Neural progenitor cell (in vitro differentiated cells): ENCODE data around the gene UBE2I. TPM values are rescaled to one million over a fixed set of nuclear protein-coding genes. Genes with fewer than 3 reads are reported as not detected.

Source experiments
- DNase-seq: peaks from one replicate; pipeline ENCODE4 v3.0.0-alpha.2; 2016; ENCODE audit warnings: low spot score
- H2AFZ ChIP-seq: fragments of 200-600 bp; sonication (generic); replicated peaks from 2 replicates; pipeline ENCODE4 v1.6.1; 2016; ENCODE audit warnings: antibody characterized with exemption
- H3F3A ChIP-seq: fragments of 200-600 bp; sonication (generic); 2 replicates; pipeline ENCODE4 v1.6.1; 2016; ENCODE audit warnings: antibody characterized with exemption, low read depth
- H3K27ac ChIP-seq: fragments of 200-600 bp; sonication (generic); 2 replicates; pipeline ENCODE4 v1.5.1; 2016; ENCODE audit warnings: mild to moderate bottlenecking
- H3K27me3 ChIP-seq: fragments of 200-600 bp; sonication (generic); 2 replicates; pipeline ENCODE4 v1.6.1; 2016; ENCODE audit warnings: mild to moderate bottlenecking, moderate library complexity
- H3K36me3 ChIP-seq: fragments of 200-600 bp; sonication (generic); 2 replicates; pipeline ENCODE4 v1.5.1; 2016
- H3K4me1 ChIP-seq: fragments of 200-600 bp; sonication (generic); 2 replicates; pipeline ENCODE4 v1.6.1; 2016; ENCODE audit warnings: mixed run types
- H3K4me2 ChIP-seq: fragments of 200-600 bp; sonication (generic); 2 replicates; pipeline ENCODE4 v1.6.1; 2016
- H3K4me3 ChIP-seq: fragments of 200-600 bp; sonication (generic); 2 replicates; pipeline ENCODE4 v1.5.1; 2016
- H3K79me2 ChIP-seq: fragments of 200-600 bp; sonication (generic); 2 replicates; pipeline ENCODE4 v1.6.1; 2016; ENCODE audit warnings: low read depth
- H3K9ac ChIP-seq: fragments of 200-600 bp; sonication (generic); 2 replicates; pipeline ENCODE4 v1.6.1; 2016
- H3K9me3 ChIP-seq: fragments of 200-600 bp; sonication (generic); 2 replicates; pipeline ENCODE4 v1.5.1; 2016; ENCODE audit warnings: low read depth
- H4K20me1 ChIP-seq: fragments of 200-600 bp; sonication (generic); 2 replicates; pipeline ENCODE4 v1.6.1; 2016; ENCODE audit warnings: low read depth
- H3K27ac Mint-ChIP-seq: 3 replicates; pipeline ENCODE4 v1.8.0; 2021; ENCODE audit warnings: mixed read lengths
- H3K27me3 Mint-ChIP-seq: 2 replicates; pipeline ENCODE4 v1.8.0; 2022; ENCODE audit warnings: low read depth, mild to moderate bottlenecking, inconsistent platforms, moderate library complexity, mixed read lengths; ENCODE audit not compliant: insufficient read depth
- H3K36me3 Mint-ChIP-seq: 3 replicates; pipeline ENCODE4 v1.8.0; 2021; ENCODE audit warnings: mixed read lengths
- H3K4me1 Mint-ChIP-seq: 3 replicates; pipeline ENCODE4 v1.8.0; 2021; ENCODE audit warnings: mixed read lengths
- H3K4me3 Mint-ChIP-seq: 3 replicates; pipeline ENCODE4 v1.8.0; 2021; ENCODE audit warnings: mild to moderate bottlenecking, moderate library complexity, mixed read lengths
- H3K9me3 Mint-ChIP-seq: 3 replicates; pipeline ENCODE4 v1.8.0; 2020; ENCODE audit warnings: mixed read lengths
- EZH2 ChIP-seq: fragments of 200-600 bp; sonication (generic); IDR thresholded peaks from 2 replicates; pipeline ENCODE4 v1.6.1; 2017; ENCODE audit warnings: antibody characterized with exemption, mild to moderate bottlenecking, moderate library complexity
- EZH2phosphoT487 ChIP-seq: fragments of 200-600 bp; sonication (generic); IDR thresholded peaks from 2 replicates; pipeline ENCODE4 v1.6.1; 2017; ENCODE audit warnings: antibody characterized with exemption
- total RNA-seq: library from RNA; depleted of rRNA; stranded (reverse); fragments of >200 nt; gene quantifications from 2 replicates; pipeline ENCODE4 v1.2.3, GENCODE V29; 2015; ENCODE audit warnings: low replicate concordance
- TF ChIP-seq, protein P1 (sequence below): fragments of 200-600 bp; sonication (generic); IDR thresholded peaks from 2 replicates; pipeline ENCODE4 v1.5.1; 2017; ENCODE audit warnings: antibody characterized with exemption, mild to moderate bottlenecking

UBE2I gene
- total RNA-seq, 1 donor from 2014 or later = 239 TPM

- Mint-ChIP-seq H3K4me3 (no peak overlapping the region), H3K27ac (no peak overlapping the region), H3K4me1 (peaks cover 19% of the 10 kb centered on the region), H3K36me3 (no peaks in the 10 kb centered on the region), H3K27me3 (peaks cover 14% of the 10 kb centered on the region), H3K9me3 (no peaks in the 10 kb centered on the region)
- no peak overlapping the region for H3K4me2 ChIP-seq
- peaks cover 11% of the 10 kb centered on the region for H4K20me1 ChIP-seq
- H2AFZ ChIP-seq = no peak overlapping the region
- peaks cover 5% of the 10 kb centered on the region for H3K79me2 ChIP-seq
- peaks cover 41% of the 10 kb centered on the region for H3K27me3 ChIP-seq
- no peaks in the 10 kb centered on the region for H3K36me3 ChIP-seq
- no peak overlapping the region for H3K27ac ChIP-seq
- H3K9me3 ChIP-seq = no peaks in the 10 kb centered on the region
- H3K9ac ChIP-seq = no peak overlapping the region
- H3K4me3 ChIP-seq = no peak overlapping the region
- DNase-seq = no peak
- H3K4me1 ChIP-seq = peaks cover 9% of the 10 kb centered on the region
- H3F3A ChIP-seq = peaks cover 5% of the 10 kb centered on the region
- TF ChIP-seq, protein P1, sequence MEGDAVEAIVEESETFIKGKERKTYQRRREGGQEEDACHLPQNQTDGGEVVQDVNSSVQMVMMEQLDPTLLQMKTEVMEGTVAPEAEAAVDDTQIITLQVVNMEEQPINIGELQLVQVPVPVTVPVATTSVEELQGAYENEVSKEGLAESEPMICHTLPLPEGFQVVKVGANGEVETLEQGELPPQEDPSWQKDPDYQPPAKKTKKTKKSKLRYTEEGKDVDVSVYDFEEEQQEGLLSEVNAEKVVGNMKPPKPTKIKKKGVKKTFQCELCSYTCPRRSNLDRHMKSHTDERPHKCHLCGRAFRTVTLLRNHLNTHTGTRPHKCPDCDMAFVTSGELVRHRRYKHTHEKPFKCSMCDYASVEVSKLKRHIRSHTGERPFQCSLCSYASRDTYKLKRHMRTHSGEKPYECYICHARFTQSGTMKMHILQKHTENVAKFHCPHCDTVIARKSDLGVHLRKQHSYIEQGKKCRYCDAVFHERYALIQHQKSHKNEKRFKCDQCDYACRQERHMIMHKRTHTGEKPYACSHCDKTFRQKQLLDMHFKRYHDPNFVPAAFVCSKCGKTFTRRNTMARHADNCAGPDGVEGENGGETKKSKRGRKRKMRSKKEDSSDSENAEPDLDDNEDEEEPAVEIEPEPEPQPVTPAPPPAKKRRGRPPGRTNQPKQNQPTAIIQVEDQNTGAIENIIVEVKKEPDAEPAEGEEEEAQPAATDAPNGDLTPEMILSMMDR = no peak
- TF ChIP-seq EZH2 (no peak), EZH2phosphoT487 (no peak)
Measured at GRCh38 chr16:1345651-1346421, 36.4 kb downstream of the UBE2I start.

DNA sequence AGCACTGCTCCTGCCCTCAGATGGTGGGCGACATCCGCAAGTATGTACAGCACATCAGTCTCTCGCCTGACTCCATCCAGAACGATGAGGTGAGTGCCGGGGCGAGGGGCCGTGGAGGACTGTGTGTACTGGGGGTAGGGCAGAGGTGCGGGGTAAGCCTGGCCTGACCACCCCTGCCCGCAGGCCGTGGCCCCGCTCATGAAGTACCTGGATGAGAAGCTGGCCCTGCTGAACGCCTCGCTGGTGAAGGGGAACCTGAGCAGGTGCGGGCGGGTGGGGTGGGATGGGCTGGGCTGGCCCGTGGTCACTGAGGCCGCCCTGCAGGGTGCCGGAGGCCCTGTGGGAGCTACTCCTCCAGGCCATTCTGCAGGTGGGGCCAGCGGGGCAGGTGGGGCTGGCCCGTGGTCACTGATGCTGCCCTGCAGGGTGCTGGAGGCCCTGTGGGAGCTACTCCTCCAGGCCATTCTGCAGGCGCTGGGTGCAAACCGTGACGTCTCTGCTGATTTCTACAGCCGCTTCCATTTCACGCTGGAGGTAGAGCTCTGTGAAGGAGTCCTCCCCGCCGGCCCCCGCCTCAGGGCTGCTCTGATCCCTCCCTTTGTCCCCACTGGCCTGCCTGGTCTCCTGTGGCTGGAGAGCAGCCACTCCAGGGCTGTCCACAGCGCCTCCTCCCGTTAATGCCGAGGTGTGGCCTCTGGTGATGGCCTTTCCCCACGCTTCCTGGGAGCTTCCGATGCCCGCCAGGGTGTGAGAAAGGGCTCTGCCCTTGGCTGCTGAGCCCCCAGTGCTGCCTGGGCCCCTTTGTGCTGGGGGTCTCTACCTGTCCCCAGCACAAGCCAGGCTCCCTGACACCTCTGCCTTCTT is 37.2 kb downstream of the UBE2I start:
- no peak for TF ChIP-seq EZH2phosphoT487
- TF ChIP-seq, protein P1 = peak; percentile 18
- Histone ChIP-seq H3K9me3 (no peaks in the 10 kb centered on the region), H3K36me3 (no peaks in the 10 kb centered on the region), H3K9ac (no peak overlapping the region), H3F3A (peaks cover 5% of the 10 kb centered on the region), H3K27me3 (peaks cover 33% of the 10 kb centered on the region), H3K4me2 (no peak overlapping the region), H3K79me2 (peaks cover 13% of the 10 kb centered on the region), H3K4me1 (peaks cover 9% of the 10 kb centered on the region), H3K4me3 (no peak overlapping the region), H2AFZ (no peak overlapping the region), H4K20me1 (peaks cover 13% of the 10 kb centered on the region), H3K27ac (no peak overlapping the region)
- Mint-ChIP-seq H3K27me3 (peaks cover 14% of the 10 kb centered on the region), H3K4me3 (no peak overlapping the region), H3K27ac (no peak overlapping the region), H3K4me1 (peaks cover 19% of the 10 kb centered on the region), H3K9me3 (no peaks in the 10 kb centered on the region), H3K36me3 (no peaks in the 10 kb centered on the region)
- DNase-seq = no peak

DNA sequence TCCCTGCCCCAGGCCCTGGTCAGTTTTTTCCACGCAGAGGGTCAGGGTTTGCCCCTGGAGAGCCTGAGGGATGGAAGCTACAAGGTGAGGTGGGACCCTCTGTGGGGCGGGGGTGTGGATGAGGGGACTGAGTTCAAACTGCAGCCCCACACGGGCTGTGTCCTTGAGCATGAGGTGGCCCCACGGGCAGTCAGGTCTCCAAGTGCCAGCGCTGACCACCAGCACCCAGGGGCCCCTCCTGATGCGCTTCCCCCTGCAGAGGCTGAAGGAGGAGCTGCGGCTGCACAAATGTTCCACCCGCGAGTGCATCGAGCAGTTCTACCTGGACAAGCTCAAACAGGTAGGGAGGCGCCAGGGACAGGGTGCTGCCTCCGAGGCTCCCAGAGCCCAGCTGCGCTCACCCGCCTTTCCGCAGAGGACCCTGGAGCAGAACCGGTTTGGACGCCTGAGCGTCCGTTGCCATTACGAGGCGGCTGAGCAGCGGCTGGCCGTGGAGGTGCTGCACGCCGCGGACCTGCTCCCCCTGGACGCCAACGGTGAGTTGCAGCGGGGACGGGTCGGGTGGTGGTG is 37.9 kb downstream of the UBE2I start:
- H3K4me1 ChIP-seq = peaks cover 8% of the 10 kb centered on the region
- no peak overlapping the region for H3K27ac ChIP-seq
- peaks cover 18% of the 10 kb centered on the region for H3K79me2 ChIP-seq
- H3K27ac Mint-ChIP-seq = no peak overlapping the region
- no peaks in the 10 kb centered on the region for H3K36me3 ChIP-seq
- peaks cover 17% of the 10 kb centered on the region for H3K27me3 Mint-ChIP-seq
- H4K20me1 ChIP-seq = peaks cover 10% of the 10 kb centered on the region
- peaks cover 25% of the 10 kb centered on the region for H3K27me3 ChIP-seq
- H3F3A ChIP-seq = peaks cover 2% of the 10 kb centered on the region
- DNase-seq = no peak
- H2AFZ ChIP-seq = no peak overlapping the region
- TF ChIP-seq EZH2 = no peak
- TF ChIP-seq EZH2phosphoT487 = no peak
- TF ChIP-seq, protein P1 = no peak
- H3K4me3 Mint-ChIP-seq = no peak overlapping the region
- no peak overlapping the region for H3K9ac ChIP-seq
- H3K4me3 ChIP-seq = no peak overlapping the region
- no peak overlapping the region for H3K4me2 ChIP-seq
- H3K4me1 Mint-ChIP-seq = peaks cover 19% of the 10 kb centered on the region
- H3K9me3 ChIP-seq = no peaks in the 10 kb centered on the region
- H3K9me3 Mint-ChIP-seq = peaks cover 3% of the 10 kb centered on the region
- peaks cover 2% of the 10 kb centered on the region for H3K36me3 Mint-ChIP-seq
